H1 (cell line): Measurements from ENCODE around the gene CCDC47. TPM values are rescaled to one million over a fixed set of nuclear protein-coding genes. Genes with fewer than 3 reads are reported as not detected.

ENCODE experiments used
- CBX8 ChIP-seq: fragments of 300-800, 300-1000 bp; sonication (generic); IDR thresholded peaks from 2 replicates; pipeline ENCODE4 v1.7.1; 2016; ENCODE audit warnings: low read depth, low read length, borderline replicate concordance
- CTBP2 ChIP-seq: IDR thresholded peaks from 2 replicates; pipeline ENCODE4 v1.7.0; 2011; ENCODE audit warnings: borderline replicate concordance, mild to moderate bottlenecking, moderate library complexity, mixed read lengths, low read length; ENCODE audit not compliant: insufficient read depth, insufficient read length
- POLR2A ChIP-seq, 2 experiments: IDR thresholded peaks; 1 replicate in 1 of 2; 2 replicates in 1 of 2; pipeline ENCODE4 v1.6.1; 2011; ENCODE audit warnings: low read depth in 2 of 2, low read length in 2 of 2, mild to moderate bottlenecking in 2 of 2; ENCODE audit errors: control extremely low read depth in 1 of 2
- RXRA ChIP-seq: IDR thresholded peaks from 2 replicates; pipeline ENCODE4 v1.6.1; 2011; ENCODE audit warnings: low read depth, mild to moderate bottlenecking, low read length, moderate library complexity; ENCODE audit not compliant: insufficient read depth
- polyA plus RNA-seq, 7 experiments: library from polyadenylated mRNA; depleted of rRNA in 3 of 7; stranded (reverse) in 5 of 7; unstranded in 2 of 7; fragments of >200 nt in 5 of 7; fragments of 200-250 nt in 2 of 7; gene quantifications; 1 replicate in 5 of 7; 2 replicates in 1 of 7; 4 replicates in 1 of 7; pipeline versions ENCODE4 v1.2.1 to v1.2.3, GENCODE V29; 2011 to 2013; ENCODE audit warnings: missing spikeins in 2 of 7, mixed read lengths in 2 of 7
- total RNA-seq: library from RNA; stranded (reverse); fragmentation: NEBNext Ultra II Directional; extraction: Animal tissue kit (Norgen Biotek cat#: 25700); gene quantifications from 2 replicates; pipeline ENCODE4 v1.2.1, GENCODE V29; 2021
- TF ChIP-seq, protein P1 (sequence below): fragments of 300-600 bp; sonication (generic); IDR thresholded peaks from 2 replicates; pipeline ENCODE4 v1.7.1; 2012; ENCODE audit warnings: low read length, moderate library complexity, mild to moderate bottlenecking, inconsistent platforms; ENCODE audit not compliant: insufficient replicate concordance

Gene CCDC47
- total and polyA plus RNA-seq, 2 of the 8 experiments (the other 6 are each of a cell fraction or from before 2014, with no cell fraction given): 21.2 to 83.1 TPM

- TF ChIP-seq, protein P1, sequence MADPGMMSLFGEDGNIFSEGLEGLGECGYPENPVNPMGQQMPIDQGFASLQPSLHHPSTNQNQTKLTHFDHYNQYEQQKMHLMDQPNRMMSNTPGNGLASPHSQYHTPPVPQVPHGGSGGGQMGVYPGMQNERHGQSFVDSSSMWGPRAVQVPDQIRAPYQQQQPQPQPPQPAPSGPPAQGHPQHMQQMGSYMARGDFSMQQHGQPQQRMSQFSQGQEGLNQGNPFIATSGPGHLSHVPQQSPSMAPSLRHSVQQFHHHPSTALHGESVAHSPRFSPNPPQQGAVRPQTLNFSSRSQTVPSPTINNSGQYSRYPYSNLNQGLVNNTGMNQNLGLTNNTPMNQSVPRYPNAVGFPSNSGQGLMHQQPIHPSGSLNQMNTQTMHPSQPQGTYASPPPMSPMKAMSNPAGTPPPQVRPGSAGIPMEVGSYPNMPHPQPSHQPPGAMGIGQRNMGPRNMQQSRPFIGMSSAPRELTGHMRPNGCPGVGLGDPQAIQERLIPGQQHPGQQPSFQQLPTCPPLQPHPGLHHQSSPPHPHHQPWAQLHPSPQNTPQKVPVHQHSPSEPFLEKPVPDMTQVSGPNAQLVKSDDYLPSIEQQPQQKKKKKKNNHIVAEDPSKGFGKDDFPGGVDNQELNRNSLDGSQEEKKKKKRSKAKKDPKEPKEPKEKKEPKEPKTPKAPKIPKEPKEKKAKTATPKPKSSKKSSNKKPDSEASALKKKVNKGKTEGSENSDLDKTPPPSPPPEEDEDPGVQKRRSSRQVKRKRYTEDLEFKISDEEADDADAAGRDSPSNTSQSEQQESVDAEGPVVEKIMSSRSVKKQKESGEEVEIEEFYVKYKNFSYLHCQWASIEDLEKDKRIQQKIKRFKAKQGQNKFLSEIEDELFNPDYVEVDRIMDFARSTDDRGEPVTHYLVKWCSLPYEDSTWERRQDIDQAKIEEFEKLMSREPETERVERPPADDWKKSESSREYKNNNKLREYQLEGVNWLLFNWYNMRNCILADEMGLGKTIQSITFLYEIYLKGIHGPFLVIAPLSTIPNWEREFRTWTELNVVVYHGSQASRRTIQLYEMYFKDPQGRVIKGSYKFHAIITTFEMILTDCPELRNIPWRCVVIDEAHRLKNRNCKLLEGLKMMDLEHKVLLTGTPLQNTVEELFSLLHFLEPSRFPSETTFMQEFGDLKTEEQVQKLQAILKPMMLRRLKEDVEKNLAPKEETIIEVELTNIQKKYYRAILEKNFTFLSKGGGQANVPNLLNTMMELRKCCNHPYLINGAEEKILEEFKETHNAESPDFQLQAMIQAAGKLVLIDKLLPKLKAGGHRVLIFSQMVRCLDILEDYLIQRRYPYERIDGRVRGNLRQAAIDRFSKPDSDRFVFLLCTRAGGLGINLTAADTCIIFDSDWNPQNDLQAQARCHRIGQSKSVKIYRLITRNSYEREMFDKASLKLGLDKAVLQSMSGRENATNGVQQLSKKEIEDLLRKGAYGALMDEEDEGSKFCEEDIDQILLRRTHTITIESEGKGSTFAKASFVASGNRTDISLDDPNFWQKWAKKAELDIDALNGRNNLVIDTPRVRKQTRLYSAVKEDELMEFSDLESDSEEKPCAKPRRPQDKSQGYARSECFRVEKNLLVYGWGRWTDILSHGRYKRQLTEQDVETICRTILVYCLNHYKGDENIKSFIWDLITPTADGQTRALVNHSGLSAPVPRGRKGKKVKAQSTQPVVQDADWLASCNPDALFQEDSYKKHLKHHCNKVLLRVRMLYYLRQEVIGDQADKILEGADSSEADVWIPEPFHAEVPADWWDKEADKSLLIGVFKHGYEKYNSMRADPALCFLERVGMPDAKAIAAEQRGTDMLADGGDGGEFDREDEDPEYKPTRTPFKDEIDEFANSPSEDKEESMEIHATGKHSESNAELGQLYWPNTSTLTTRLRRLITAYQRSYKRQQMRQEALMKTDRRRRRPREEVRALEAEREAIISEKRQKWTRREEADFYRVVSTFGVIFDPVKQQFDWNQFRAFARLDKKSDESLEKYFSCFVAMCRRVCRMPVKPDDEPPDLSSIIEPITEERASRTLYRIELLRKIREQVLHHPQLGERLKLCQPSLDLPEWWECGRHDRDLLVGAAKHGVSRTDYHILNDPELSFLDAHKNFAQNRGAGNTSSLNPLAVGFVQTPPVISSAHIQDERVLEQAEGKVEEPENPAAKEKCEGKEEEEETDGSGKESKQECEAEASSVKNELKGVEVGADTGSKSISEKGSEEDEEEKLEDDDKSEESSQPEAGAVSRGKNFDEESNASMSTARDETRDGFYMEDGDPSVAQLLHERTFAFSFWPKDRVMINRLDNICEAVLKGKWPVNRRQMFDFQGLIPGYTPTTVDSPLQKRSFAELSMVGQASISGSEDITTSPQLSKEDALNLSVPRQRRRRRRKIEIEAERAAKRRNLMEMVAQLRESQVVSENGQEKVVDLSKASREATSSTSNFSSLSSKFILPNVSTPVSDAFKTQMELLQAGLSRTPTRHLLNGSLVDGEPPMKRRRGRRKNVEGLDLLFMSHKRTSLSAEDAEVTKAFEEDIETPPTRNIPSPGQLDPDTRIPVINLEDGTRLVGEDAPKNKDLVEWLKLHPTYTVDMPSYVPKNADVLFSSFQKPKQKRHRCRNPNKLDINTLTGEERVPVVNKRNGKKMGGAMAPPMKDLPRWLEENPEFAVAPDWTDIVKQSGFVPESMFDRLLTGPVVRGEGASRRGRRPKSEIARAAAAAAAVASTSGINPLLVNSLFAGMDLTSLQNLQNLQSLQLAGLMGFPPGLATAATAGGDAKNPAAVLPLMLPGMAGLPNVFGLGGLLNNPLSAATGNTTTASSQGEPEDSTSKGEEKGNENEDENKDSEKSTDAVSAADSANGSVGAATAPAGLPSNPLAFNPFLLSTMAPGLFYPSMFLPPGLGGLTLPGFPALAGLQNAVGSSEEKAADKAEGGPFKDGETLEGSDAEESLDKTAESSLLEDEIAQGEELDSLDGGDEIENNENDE: no peak
- TF ChIP-seq POLR2A (IDR thresholded peaks at IDR 0.05; ENCODE audit: control extremely low read depth in 1 of 2, low read depth in 2 of 2, low read length in 2 of 2): no peak
- no peak for TF ChIP-seq RXRA
- TF ChIP-seq CTBP2: no peak
- no peak for TF ChIP-seq CBX8
Observed at GRCh38 chr17:63704836-63705235, 68.6 kb downstream of the CCDC47 start (continued).
